GM10266 (cell line): ENCODE results near the gene CARMIL1.

Experiments used
- DNase-seq: peaks from one replicate; pipeline ENCODE4 v3.0.0; 2012; ENCODE audit errors: extremely low spot score
- TF ChIP-seq, protein P1 (sequence below): IDR thresholded peaks from 2 replicates; pipeline ENCODE4 v1.5.1; 2012; ENCODE audit warnings: mild to moderate bottlenecking, low read depth; ENCODE audit not compliant: control insufficient read depth, insufficient read depth; ENCODE audit errors: missing control alignments

Gene CARMIL1

DNA sequence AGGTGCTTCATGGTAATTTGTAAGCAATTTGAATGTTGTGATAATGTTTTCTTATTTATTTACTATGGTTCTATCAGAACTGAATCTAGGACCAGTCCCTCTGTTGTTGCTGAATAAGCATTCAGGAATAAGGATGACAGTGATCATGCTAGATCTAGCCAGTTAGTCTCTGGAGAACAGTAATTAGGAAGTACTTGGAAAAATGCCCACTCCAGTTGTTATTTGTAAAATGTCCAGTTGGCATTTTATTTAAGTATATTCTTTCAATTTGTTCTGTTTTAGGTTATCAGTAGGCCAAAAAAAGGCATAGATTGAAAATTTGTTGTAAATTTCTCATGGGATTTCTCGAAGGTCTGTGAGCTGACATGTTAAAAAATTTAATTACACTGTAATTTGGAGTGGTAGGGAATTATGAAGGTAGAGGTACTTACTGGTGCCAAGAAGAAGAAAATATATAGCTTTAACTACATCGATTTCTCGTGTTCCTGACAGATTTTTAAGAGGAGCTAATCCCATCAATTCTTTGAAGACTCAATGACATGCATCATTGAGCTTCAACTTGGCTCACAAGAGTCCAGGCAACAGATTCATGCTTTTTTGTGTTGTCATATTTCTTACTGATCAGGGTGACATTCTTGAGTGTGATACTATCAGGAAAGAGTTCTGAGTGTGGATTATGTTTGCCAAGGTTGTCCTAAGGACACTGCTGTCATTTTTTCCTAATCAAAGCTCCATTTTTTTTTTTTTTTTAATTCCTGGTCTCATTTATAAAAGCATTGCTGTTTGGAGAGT lies 177.3 kb downstream of the CARMIL1 start:
- no peak for DNase-seq
- TF ChIP-seq, protein P1, sequence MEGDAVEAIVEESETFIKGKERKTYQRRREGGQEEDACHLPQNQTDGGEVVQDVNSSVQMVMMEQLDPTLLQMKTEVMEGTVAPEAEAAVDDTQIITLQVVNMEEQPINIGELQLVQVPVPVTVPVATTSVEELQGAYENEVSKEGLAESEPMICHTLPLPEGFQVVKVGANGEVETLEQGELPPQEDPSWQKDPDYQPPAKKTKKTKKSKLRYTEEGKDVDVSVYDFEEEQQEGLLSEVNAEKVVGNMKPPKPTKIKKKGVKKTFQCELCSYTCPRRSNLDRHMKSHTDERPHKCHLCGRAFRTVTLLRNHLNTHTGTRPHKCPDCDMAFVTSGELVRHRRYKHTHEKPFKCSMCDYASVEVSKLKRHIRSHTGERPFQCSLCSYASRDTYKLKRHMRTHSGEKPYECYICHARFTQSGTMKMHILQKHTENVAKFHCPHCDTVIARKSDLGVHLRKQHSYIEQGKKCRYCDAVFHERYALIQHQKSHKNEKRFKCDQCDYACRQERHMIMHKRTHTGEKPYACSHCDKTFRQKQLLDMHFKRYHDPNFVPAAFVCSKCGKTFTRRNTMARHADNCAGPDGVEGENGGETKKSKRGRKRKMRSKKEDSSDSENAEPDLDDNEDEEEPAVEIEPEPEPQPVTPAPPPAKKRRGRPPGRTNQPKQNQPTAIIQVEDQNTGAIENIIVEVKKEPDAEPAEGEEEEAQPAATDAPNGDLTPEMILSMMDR: no peak

DNA sequence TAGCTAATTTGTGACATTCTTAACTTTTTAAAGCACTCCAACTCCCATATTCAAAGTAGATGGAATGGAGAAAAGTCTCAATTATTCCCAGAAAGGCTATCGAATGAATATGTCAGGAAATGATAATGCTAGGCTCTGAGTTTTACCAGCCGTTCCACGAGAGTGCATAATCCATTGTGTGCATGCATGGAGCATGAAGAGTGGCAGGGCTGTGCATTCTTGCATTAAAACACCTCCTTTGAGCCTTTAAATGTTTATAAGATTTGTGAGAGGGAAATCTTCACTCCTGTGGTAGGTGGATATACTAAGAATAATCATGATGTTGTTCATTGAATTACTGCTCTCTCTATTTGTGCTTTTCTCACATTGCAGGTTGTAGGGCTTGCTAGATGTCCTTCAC lies 178.3 kb downstream of the CARMIL1 start:
- no peak for DNase-seq
- TF ChIP-seq, protein P1: no peak

DNA sequence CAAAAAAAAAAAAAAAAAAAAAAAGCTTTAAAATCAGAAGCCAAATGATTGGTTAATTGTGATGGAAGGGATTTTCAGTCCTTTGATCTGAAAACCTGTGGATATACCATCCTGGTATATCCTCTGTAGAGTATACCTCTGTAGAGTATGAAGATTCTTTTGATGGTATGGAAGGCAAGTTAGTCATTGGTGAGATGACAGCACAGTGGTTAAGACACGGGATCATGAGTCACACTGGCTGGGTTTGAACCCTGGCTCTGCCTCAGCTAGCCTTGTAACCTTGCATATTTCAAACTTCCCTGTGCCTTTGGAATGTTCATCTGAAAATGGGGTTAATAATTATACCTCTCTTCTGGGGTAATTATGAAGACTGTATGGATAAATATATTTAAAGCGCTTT lies 179.3 kb downstream of the CARMIL1 start:
- DNase-seq: no peak
- TF ChIP-seq, protein P1: no peak

DNA sequence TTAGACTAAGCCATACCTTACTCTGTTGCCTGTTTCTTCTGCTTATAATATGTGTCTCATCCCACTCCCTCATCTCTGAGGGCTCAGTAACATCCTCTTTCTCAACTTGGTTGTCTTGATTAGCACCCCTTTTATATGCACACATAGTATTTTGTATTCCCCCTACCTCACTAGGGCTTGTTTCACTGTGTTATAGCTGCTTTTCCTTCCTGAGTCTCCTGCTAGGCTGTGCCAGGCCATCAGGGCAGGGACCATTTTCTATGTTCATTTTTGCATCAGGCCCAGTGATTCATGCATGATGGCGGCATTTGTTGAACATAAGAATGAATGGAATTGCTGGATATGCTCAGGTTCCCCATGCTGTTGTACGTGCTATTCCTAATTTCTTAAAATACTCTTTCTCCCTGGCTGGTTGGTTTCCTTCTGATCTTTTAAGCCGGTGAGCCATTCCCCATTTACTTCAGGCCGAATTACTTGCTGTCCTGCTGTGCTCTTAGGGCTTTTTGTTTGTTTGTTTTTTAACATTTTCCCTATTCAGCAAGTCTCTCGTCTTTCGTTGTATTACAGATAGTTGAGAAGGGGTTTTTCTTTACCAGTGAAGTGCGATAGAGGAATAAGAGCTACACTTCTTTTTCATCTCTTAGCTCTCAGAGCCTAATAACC lies 183.2 kb downstream of the CARMIL1 start:
- TF ChIP-seq, protein P1: no peak
- no peak for DNase-seq

DNA sequence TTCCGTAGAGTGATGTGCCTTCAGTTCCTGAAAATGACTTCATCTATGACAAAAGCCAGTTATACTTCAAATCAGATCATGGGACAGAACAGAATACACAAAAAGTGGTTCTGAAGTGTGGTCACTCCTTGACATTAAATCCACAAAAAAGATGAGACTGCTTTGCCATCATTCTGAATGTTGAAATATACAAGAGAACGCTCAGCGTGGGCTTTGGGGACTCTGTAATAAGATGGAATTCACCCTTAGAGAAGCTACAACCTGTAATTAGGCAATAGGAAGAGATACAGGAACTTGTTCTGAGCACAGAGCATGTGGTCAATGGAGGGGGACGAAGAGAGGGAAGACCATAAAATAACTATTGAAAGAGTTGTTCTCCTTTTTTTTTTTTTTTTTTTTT lies 184.3 kb downstream of the CARMIL1 start:
- TF ChIP-seq, protein P1: no peak
- DNase-seq: no peak

DNA sequence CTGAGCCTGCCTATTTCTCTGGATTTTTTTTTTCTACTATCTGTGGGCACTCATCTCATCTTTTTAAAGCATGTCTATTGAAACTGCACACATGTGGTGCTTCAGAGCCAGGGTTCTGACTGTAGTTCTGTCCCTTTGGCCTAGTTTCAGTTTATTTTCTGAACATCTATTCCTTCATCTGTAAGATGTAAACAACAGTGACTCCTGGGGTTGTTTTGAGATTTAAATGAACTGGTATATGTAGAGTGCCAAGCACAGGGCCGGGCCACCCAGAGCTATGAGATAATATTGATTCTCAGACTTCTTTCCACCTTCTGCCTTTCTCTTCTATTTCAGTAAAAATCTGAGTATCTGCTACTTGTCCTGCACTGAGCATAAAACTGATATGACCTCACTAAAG lies 185.1 kb downstream of the CARMIL1 start:
- no peak for DNase-seq
- TF ChIP-seq, protein P1: no peak

DNA sequence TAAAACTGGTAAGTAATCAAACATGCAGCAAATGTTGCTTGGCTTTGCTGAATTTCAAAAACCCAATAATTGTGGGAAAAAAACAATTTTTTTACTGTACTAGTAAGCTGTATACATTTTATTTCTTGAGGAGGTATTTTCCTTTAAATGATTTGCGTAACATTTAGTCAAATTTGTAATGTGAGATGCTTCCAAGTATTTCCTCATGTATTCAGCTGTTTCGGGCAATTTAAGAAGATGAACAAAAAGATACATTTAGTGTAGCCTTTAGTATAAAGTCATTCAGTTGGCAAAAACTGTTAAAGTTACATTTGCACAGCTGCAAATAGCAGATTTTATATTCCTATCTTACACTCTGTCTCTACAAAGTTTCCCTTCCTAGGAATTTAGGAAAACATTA lies 186.8 kb downstream of the CARMIL1 start:
- no peak for DNase-seq
- TF ChIP-seq, protein P1: no peak
